GM18867 (cell line): ENCODE measurements around the gene VPS9D1.
"Not testable (repeated sequence)": the region's sequence is repeated elsewhere in the genome, so short reads cannot be mapped to it uniquely, and the experiment has no call there.

Experiments used
- ATAC-seq: cut with Tn5 transposase; IDR thresholded peaks from one replicate; pipeline ENCODE4 v1.9.1; 2021; ENCODE audit warnings: mild to moderate bottlenecking, moderate library complexity; ENCODE audit not compliant: unreplicated experiment

Gene VPS9D1

GRCh38 chr16:89695875-89696669 lies 24.6 kb downstream of the VPS9D1 start:
- ATAC-seq: no peak

DNA sequence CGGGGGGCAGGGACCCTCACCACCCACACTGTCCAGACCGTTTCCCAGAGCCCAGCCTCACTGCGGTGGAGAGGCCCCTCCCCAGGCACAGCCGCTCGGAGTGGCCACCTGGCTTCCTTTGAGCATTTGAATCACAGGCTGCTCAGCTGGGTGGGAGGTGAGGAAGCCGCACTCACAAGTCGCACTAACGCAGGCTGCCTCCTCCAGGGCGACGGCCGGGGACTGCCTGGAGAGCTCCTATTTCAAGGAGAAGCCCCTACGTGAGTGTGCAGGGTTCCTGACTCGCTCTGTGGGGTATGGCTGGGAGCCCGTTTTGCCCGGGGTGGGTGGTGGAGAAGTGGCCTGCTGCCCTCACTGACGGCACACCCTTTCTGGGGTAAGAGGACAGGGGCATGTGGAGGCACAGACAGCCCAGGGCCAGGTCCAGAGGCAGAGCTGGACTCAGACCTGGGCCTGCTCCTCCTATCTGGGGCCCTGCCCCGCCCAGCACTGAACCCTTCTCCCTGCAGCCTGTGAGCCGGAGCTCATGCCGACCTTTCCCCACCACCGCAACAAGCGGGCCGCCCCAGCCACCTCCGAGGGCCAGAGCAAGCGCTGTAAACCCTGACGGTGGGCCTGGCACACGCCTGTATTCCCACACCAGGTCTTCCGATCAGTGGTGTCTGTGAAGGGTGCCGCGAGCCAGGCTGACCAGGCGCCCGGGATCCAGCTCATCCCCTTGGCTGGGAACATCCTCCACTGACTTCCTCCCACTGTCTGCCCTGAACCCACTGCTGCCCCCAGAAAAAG lies 25.4 kb downstream of the VPS9D1 start:
- ATAC-seq: no peak

DNA sequence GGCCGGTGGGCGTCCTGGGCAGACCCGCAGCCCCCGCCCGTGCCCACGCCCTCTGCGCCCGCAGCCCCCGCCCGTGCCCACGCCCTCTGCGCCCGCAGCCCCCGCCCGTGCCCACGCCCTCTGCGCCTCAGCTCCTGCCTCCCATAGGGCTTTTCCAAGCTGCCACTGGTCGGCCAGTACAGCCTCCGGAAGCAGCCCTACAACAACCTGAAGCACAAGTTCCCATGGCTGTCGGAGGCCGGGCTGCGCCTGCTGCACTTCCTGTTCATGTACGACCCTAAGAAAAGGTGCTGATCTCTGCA lies 26.0 kb downstream of the VPS9D1 start:
- not testable (repeated sequence) for ATAC-seq

- no peak for ATAC-seq
These were observed 26.5 kb downstream of the VPS9D1 start for GRCh38 chr16:89693931-89694783.

DNA sequence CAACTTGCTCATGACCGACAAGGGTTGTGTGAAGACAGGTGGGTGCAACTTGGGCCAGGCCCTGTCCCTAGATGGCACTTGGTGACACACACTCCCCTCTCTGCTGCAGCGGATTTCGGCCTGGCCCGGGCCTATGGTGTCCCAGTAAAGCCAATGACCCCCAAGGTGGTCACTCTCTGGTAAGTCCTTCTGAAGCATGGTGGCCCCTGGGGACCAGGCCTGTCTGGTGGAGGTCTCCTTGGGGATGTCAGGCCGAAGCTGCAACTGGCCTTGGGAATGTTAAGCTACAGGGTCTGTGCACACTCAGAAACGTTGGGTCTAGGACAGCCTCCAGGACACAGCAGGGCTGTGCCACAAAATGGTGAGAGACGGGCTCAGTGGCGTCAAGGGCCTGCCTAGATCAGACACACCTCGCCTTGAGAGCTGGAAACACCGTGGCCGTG lies 27.4 kb downstream of the VPS9D1 start:
- ATAC-seq: no peak

- no peak for ATAC-seq
These were observed 28.6 kb downstream of the VPS9D1 start for GRCh38 chr16:89691986-89692569.

GRCh38 chr16:89691231-89691985 lies 29.3 kb downstream of the VPS9D1 start:
- ATAC-seq: no peak

GRCh38 chr16:89690392-89690901 lies 30.3 kb downstream of the VPS9D1 start:
- no peak for ATAC-seq

DNA sequence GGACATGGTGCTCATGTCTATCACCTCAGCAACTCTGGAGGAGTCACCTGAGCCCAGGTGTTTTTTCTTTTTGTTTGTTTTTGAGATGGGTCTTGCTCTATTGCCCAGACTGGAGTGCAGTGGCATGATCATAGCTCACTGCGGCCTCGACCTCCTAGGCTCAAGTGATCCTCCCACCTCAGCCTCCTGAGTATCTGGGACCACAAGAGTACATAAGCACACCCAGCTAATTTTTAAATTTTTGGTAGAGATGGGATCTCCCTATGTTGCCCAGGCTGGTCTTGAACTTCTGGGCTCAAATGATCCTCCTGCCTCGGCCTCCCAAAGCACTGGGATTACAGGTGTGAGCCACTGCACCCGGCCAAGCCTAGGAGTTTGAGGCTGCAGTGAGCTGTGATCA lies 31.1 kb downstream of the VPS9D1 start:
- not testable (repeated sequence) for ATAC-seq

- ATAC-seq: no peak
These were observed 31.6 kb downstream of the VPS9D1 start for GRCh38 chr16:89689142-89689541.

- ATAC-seq: no peak
These were observed 32.3 kb downstream of the VPS9D1 start for GRCh38 chr16:89688395-89688794.

DNA sequence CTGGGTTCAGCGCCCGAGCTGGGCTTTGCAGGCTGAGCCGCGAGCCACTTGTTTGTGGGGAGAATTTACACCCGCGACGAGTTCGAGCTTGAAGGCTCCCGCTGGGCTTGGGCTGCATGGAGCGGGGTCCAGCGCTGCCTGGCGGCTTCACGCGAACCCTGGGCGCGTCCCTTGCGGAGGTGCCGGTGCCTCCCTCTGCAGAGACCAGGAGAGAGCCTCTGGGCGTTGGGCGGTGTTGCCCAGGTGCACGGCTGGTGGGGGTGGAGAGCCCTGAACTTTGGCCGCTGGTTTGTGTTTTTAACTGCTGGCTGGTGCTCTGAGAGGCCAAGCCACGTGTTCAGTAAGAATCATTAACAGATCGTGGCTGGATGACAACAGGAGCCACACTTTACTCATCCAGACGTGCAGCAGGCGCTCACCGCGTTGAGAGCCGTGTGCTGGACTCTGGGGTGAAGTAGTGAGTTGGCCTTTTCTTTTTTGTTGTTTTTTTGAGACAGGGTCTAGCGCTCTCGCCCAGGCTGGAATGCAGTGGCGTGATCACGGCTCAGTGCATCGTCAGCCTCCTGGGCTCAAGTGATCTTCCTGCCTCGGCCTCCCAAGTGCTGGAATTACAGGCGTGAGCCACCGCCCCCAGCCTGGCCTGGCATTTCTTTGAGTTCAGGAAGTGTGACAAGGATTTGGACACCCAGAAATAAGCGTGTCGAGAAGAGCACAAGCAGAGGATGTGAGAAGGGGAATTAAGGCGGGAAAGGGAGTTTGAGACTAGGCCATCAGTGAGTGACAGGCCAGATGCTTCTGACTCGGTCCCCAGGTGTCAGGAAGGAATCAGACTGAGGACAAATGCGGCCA lies 33.4 kb downstream of the VPS9D1 start:
- peak; percentile 42 for ATAC-seq

GRCh38 chr16:89686520-89687091 lies 34.1 kb downstream of the VPS9D1 start, which contains the start of gene CDK10:
Gene CDK10, plus strand, starts transcription at chr16:89686689. Its CDS starts 22 bp downstream, at chr16:89686711.
- ATAC-seq: peak; percentile 79

- no peak for ATAC-seq
These were observed 34.8 kb downstream of the VPS9D1 start for GRCh38 chr16:89685916-89686315.

DNA sequence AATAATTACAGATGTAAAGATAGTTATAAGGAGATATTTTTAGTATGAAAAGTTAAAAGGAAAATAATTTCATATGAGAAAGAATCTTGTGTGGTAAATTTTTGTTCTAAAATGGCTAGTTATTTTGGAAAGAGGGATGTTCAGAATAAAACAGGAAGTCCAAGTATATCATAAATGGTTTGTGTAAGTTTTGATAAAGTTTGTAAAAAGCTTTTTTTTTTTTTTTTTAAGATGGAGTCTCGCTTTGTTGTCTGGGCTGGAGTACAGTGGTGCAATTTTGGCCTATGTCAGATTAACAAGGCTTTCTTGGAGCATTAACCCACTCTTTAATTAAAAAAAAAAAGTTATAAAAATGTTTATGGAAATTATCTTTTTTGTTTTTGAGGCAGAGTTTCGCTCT lies 42.4 kb downstream of the VPS9D1 start:
- ATAC-seq: no peak

- no peak for ATAC-seq
These were observed 48.3 kb downstream of the VPS9D1 start for GRCh38 chr16:89672177-89672941.

GRCh38 chr16:89671565-89671964 lies 49.1 kb downstream of the VPS9D1 start:
- not testable (repeated sequence) for ATAC-seq
